Measurements from ENCODE around the gene RIMS4. TPM values are rescaled to one million over a fixed set of nuclear protein-coding genes. Genes with fewer than 3 reads are reported as not detected.
A peak's percentile ranks its signal among the peaks of the same experiment; 100 is the strongest.

RIMS4 gene
- total RNA-seq, 1 experiment from 2014 or later = 4.0 TPM

- Histone ChIP-seq H3K27me3 (ENCODE audit: control insufficient read depth, insufficient read depth, low read length) (no peaks in the 10 kb centered on the region), H3K27ac (ENCODE audit: low read length) (peak overlapping the region; percentile 79), H3K4me1 (ENCODE audit: control insufficient read depth, insufficient read depth, low read length) (peaks cover 52% of the 10 kb centered on the region), H3K9me3 (ENCODE audit: control insufficient read depth, insufficient read depth, low read depth, low read length) (no peaks in the 10 kb centered on the region), H3K36me3 (ENCODE audit: control insufficient read depth, insufficient read depth, low read length) (no peaks in the 10 kb centered on the region), H3K4me3 (ENCODE audit: low read depth in 2 of 2, low read length in 2 of 2) (no peak overlapping the region)
- TF ChIP-seq REST (IDR thresholded peaks at IDR 0.05; ENCODE audit: insufficient read depth in 1 of 2, low read depth in 2 of 2, low read length in 1 of 2) = no peak
- TF ChIP-seq, protein P1, sequence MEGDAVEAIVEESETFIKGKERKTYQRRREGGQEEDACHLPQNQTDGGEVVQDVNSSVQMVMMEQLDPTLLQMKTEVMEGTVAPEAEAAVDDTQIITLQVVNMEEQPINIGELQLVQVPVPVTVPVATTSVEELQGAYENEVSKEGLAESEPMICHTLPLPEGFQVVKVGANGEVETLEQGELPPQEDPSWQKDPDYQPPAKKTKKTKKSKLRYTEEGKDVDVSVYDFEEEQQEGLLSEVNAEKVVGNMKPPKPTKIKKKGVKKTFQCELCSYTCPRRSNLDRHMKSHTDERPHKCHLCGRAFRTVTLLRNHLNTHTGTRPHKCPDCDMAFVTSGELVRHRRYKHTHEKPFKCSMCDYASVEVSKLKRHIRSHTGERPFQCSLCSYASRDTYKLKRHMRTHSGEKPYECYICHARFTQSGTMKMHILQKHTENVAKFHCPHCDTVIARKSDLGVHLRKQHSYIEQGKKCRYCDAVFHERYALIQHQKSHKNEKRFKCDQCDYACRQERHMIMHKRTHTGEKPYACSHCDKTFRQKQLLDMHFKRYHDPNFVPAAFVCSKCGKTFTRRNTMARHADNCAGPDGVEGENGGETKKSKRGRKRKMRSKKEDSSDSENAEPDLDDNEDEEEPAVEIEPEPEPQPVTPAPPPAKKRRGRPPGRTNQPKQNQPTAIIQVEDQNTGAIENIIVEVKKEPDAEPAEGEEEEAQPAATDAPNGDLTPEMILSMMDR (IDR thresholded peaks at IDR 0.05) = no peak
- no peak for TF ChIP-seq POLR2AphosphoS5 (IDR thresholded peaks at IDR 0.05; ENCODE audit: low read depth, low read length)
- no peak for TF ChIP-seq TCF7L2 (IDR thresholded peaks at IDR 0.05; ENCODE audit: low read depth, low read length)
- TF ChIP-seq SIN3A (IDR thresholded peaks at IDR 0.05; ENCODE audit: borderline replicate concordance, insufficient read depth, low read depth, low read length) = no peak
- in situ Hi-C loops (cut with HindIII; ENCODE audit: low pct_unique_long_range_greater_than_20kb, low sequenced_read_pairs) = no loop called here
- intact Hi-C loops (cut with micrococcal nuclease; ENCODE audit: unreplicated experiment) = no loop called here
- CTCF ChIA-PET = no interaction called here
- POLR2A ChIA-PET = no interaction called here
- BruUV-seq (replicated peaks) = no TSS peak
- DNase-seq (ENCODE audit: low read depth, low spot score) (no peak), ATAC-seq (no peak)
Observed at GRCh38 chr20:44704551-44704971, 105.8 kb downstream of the RIMS4 start.

GRCh38 chr20:44703956-44704488 lies 106.3 kb downstream of the RIMS4 start:
- ChIA-PET CTCF (interaction anchor here (0.5 kb wide), 1 partner anchor 163 kb away, joined by 3 read pairs; no protein-coding TSS in a partner anchor), POLR2A (interaction anchor here (1.0 kb wide), 1 partner anchor 20 kb away, joined by 3 read pairs; no protein-coding TSS in a partner anchor)
- H3K27ac ChIP-seq (ENCODE audit: low read length) = peak overlapping the region; percentile 79
- BruUV-seq (replicated peaks) = no TSS peak
- no peak overlapping the region for H3K4me3 ChIP-seq (ENCODE audit: low read depth in 2 of 2, low read length in 2 of 2)
- in situ Hi-C loops (cut with HindIII; ENCODE audit: low pct_unique_long_range_greater_than_20kb, low sequenced_read_pairs) = no loop called here
- no peaks in the 10 kb centered on the region for H3K27me3 ChIP-seq (ENCODE audit: control insufficient read depth, insufficient read depth, low read length)
- TF ChIP-seq REST (IDR thresholded peaks at IDR 0.05; ENCODE audit: insufficient read depth in 1 of 2, low read depth in 2 of 2, low read length in 1 of 2) (no peak), TCF7L2 (IDR thresholded peaks at IDR 0.05; ENCODE audit: low read depth, low read length) (no peak), POLR2AphosphoS5 (IDR thresholded peaks at IDR 0.05; ENCODE audit: low read depth, low read length) (no peak), SIN3A (IDR thresholded peaks at IDR 0.05; ENCODE audit: borderline replicate concordance, insufficient read depth, low read depth, low read length) (no peak)
- TF ChIP-seq, protein P1 (IDR thresholded peaks at IDR 0.05) = no peak
- DNase-seq (ENCODE audit: low read depth, low spot score) (no peak), ATAC-seq (no peak)
- no peaks in the 10 kb centered on the region for H3K36me3 ChIP-seq (ENCODE audit: control insufficient read depth, insufficient read depth, low read length)
- intact Hi-C loops (cut with micrococcal nuclease; ENCODE audit: unreplicated experiment) = no loop called here
- no peaks in the 10 kb centered on the region for H3K9me3 ChIP-seq (ENCODE audit: control insufficient read depth, insufficient read depth, low read depth, low read length)
- H3K4me1 ChIP-seq (ENCODE audit: control insufficient read depth, insufficient read depth, low read length) = peaks cover 52% of the 10 kb centered on the region
